Aorta (tissue), 5 donors: ENCODE measurements around the gene PDE2A. TPM values are rescaled to one million over a fixed set of nuclear protein-coding genes. Genes with fewer than 3 reads are reported as not detected.
A peak's percentile ranks its signal among the peaks of the same experiment; 100 is the strongest.

Source experiments
- ATAC-seq: fragments of 200-7000 bp; cut with Tn5 transposase; one replicate; pipeline ENCODE4 v1.9.1; 2022; ENCODE audit warnings: moderate library complexity; ENCODE audit not compliant: low FRiP score
- DNase-seq, 2 donors: peaks; one replicate each; pipeline ENCODE4 v3.0.0-alpha.2; 2020
- H3K27ac ChIP-seq, 2 donors: one replicate each; pipeline ENCODE4 v1.5.1; 2013; ENCODE audit warnings: low read length in 2 of 2, mild to moderate bottlenecking in 2 of 2, moderate library complexity in 2 of 2, control low read depth in 1 of 2, inconsistent platforms in 1 of 2, low read depth in 1 of 2
- H3K27me3 ChIP-seq, 2 donors: one replicate each; pipeline ENCODE4 v1.6.1; 2013; ENCODE audit warnings: control low read depth in 1 of 2, low read length in 1 of 2, mild to moderate bottlenecking in 1 of 2, moderate library complexity in 1 of 2; ENCODE audit not compliant: insufficient read depth in 2 of 2, control insufficient read depth in 1 of 2
- H3K36me3 ChIP-seq, 2 donors: one replicate each; pipeline ENCODE4 v1.6.1; 2013; ENCODE audit warnings: control low read depth in 1 of 2, low read length in 1 of 2, mild to moderate bottlenecking in 1 of 2; ENCODE audit not compliant: insufficient read depth in 2 of 2, control insufficient read depth in 1 of 2
- H3K4me1 ChIP-seq, 2 donors: one replicate each; pipeline ENCODE4 v1.6.1; 2013; ENCODE audit warnings: low read length in 2 of 2, control low read depth in 1 of 2, mild to moderate bottlenecking in 1 of 2, moderate library complexity in 1 of 2; ENCODE audit not compliant: insufficient read depth in 2 of 2, control insufficient read depth in 1 of 2
- H3K4me3 ChIP-seq, 2 donors: one replicate each; pipeline ENCODE4 v1.5.1; 2013; ENCODE audit warnings: low read length in 2 of 2, control low read depth in 1 of 2, mild to moderate bottlenecking in 1 of 2
- H3K9me3 ChIP-seq: one replicate; pipeline ENCODE4 v1.6.1; 2013; ENCODE audit warnings: mild to moderate bottlenecking, low read length; ENCODE audit not compliant: control insufficient read depth
- whole genome bisulfite sequencing, 2 donors: extraction: QIAGEN DNeasy Blood & Tissue Kit; methylation state at CpG; one replicate each; pipeline ENCODE4 v1.1.7; 2013; 5-methylcytosine and 5-hydroxymethylcytosine counted together
- intact Hi-C, 2 donors: fragments of 100-400 bp; cut with DNase I; formaldehyde crosslinking; loops; one replicate each; pipeline versions ENCODE4 v1.14.2 to v1.15.0; 2022
- polyA plus RNA-seq, 2 donors: library from polyadenylated mRNA; stranded (reverse); fragments of 200-250 nt; gene quantifications; one replicate each; pipeline ENCODE4 v1.2.3, GENCODE V29; 2013
- total RNA-seq, 2 donors: library from RNA; stranded (reverse); fragmentation: NEBNext Ultra II Directional; extraction: Animal tissue kit (Norgen Biotek cat#: 25700); gene quantifications; one replicate each; pipeline ENCODE4 v1.2.1, GENCODE V29; 2021
- donor health status: healthy with polysubstance abuse.
- donor health status: Bipolar disorder and iron deficiency.
- donor health status: DM: no; HTN: no; CAD: no.
- donor health status: DM: no; HTN: no; CAD: no.
- donor health status: DM: yes; HTN: yes; CAD: no.

The PDE2A gene
- total and polyA plus RNA-seq, 4 donors = 0.38 to 80.8 (median 27.2) TPM

DNA sequence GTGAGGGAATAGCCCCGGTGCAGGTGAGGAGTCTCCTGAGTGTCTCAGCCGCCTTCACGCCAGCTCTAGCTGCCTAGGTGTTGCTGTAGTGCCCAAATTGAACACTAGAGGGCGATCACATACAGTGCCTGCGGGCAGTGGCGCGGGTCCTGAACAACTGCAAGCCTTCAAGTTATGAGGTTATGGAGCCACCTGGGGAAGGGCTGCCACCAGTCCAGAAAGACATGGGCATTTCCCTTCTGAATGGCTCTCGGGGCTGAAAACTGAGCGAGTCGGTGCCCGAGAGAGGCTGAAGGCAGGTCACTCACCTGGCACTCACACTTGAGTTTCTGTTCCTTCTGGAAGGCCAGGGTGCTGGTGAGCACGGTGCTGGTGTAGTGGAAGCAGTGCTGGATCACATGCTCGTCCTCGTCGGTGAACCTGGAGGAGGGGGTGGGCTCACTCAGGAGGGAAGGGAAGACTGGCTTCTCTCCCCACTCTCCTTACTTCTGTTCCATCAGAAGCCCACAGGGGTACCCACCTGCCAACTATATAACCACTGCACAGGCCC lies 88.4 kb downstream of the PDE2A start:
- intact Hi-C loops = loop anchor here (1.0 to 2.0 kb wide), 3 partner anchors 57 to 99 kb away; no protein-coding TSS in a partner anchor
- peak; percentile 66 to 78 for DNase-seq
- Histone ChIP-seq H3K4me3 (no peak overlapping the region), H3K27ac (no peak overlapping the region), H3K4me1 (no peaks in the 10 kb centered on the region), H3K27me3 (no peaks in the 10 kb centered on the region), H3K9me3 (no peaks in the 10 kb centered on the region), H3K36me3 (no peaks in the 10 kb centered on the region)
- WGBS, 2 donors = 9 to 11% methylated on average over 15 of the region's 15 CpGs
- ATAC-seq = peak; percentile 76

DNA sequence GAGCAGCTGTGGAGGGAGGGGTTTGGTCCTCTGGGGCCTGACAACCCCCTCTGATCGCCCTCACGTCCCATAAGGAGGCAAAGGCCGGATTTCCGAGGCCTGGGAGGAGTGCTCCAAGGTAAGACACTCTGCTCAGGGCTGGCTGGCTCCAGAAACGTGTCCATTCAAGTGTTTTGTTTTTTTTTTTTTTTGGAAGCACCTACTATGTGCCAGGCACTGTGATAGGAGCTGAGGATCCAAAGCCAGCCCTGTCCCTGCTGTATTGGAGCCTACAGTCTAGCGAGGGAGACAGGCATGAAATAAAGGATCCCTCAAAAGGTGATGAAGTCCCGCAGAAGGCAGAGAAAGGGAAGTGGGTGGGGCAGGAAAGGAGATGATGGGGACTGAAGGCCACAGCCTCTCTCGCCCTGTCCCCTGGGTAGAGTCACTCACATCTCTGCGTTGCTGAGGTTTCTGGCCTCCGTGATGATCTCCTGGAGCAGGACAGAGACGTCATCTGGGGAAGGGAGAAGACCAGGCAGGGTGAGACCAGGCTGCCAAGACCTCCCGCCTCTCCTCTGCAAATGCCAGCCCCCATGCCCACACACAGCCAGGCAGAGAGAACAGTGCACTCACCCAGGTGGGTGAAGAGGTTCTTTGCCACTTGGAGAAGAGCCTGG lies 89.2 kb downstream of the PDE2A start:
- peak; percentile 37 to 59 for DNase-seq
- H3K27ac ChIP-seq = no peak overlapping the region
- no peaks in the 10 kb centered on the region for H3K36me3 ChIP-seq
- no peak overlapping the region for H3K4me3 ChIP-seq
- H3K4me1 ChIP-seq = no peaks in the 10 kb centered on the region
- ATAC-seq = no peak
- intact Hi-C loops = loop anchor here in 1 of 2 donors (1.0 to 2.0 kb wide), 2 partner anchors 58 to 98 kb away; no protein-coding TSS in a partner anchor
- H3K9me3 ChIP-seq = no peaks in the 10 kb centered on the region
- 34 to 45% methylated on average over 12 of the region's 12 CpGs for WGBS, 2 donors
- H3K27me3 ChIP-seq = no peaks in the 10 kb centered on the region

- Histone ChIP-seq H3K36me3 (no peaks in the 10 kb centered on the region), H3K27ac (no peak overlapping the region), H3K27me3 (no peaks in the 10 kb centered on the region), H3K4me3 (no peak overlapping the region), H3K4me1 (no peaks in the 10 kb centered on the region), H3K9me3 (no peaks in the 10 kb centered on the region)
- intact Hi-C loops = loop anchor here in 1 of 2 donors (2.0 kb wide), 1 partner anchor 58 kb away; no protein-coding TSS in a partner anchor
- ATAC-seq (peak; percentile 27), DNase-seq (peak; percentile 88 to 93)
- 3 to 5% methylated on average over 48 to 59 of the region's 59 CpGs for WGBS, 2 donors
These were observed 89.8 kb downstream of the PDE2A start for GRCh38 chr11:72584293-72584938.

DNA sequence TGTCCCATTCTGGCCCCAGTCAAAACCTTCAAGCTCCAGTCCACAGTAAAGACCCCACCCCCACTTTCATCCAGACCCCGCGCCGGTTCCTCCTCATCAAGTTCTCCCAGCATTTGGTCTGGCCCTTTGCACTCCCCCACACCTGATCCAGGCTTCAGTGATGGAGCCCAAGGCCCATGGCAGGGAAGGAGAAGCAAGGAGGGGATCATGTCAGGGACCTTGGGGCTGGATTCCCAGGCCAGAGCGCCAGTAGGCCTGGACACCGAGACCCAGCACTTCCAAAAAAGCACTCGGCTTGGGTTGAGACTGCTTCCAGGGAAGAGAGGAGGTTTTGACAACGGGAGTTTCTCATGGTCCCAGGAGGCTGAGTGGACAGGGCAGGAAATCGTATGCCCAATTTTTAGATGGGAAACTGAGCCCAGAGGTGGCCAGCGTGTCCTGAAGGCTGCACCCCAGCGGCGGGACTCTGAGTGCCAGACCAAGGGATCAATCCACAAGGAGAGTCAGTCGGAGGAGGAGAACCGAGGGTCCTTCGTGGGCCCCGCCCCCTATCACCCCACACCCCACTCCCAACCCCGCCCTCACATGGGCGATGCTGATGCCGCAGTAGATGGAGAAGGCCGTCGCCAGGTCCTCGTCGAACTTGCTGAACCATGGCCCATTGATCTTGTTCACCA lies 90.5 kb downstream of the PDE2A start:
- peak; percentile 30 to 57 for DNase-seq
- Histone ChIP-seq H3K4me3 (no peak overlapping the region), H3K4me1 (no peaks in the 10 kb centered on the region), H3K36me3 (no peaks in the 10 kb centered on the region), H3K9me3 (no peaks in the 10 kb centered on the region), H3K27me3 (no peaks in the 10 kb centered on the region), H3K27ac (no peak overlapping the region)
- intact Hi-C loops = loop anchor here in 1 of 2 donors (2.0 kb wide), 1 partner anchor 59 kb away; no protein-coding TSS in a partner anchor
- no peak for ATAC-seq
- WGBS, 2 donors = 62 to 67% methylated on average over 22 of the region's 22 CpGs

DNA sequence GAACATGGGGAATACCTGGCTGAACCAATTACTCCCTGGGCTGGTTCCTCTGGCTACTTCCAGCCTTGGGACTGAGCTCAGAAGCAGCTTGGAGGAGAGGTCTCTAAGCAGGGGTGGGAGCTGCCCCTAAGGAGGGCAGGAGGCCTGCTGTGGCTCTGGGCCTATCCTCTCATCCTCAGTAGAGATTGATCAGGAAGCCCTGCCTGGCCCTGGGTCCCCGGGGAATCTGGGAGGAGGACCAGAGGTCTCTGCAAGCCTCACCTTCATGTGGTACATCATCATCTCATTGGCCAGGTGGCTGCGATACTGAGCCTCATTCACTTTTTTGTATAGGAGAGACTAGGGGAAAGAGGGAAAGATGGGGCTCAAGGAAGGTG lies 91.1 kb downstream of the PDE2A start:
- Histone ChIP-seq H3K36me3 (no peaks in the 10 kb centered on the region), H3K27me3 (no peaks in the 10 kb centered on the region), H3K9me3 (no peaks in the 10 kb centered on the region), H3K4me3 (no peak overlapping the region), H3K27ac (no peak overlapping the region), H3K4me1 (no peaks in the 10 kb centered on the region)
- intact Hi-C loops = no loop called here
- DNase-seq (peak; percentile 27 to 63), ATAC-seq (no peak)
- WGBS, 2 donors = 73 to 79% methylated on average over 2 of the region's 2 CpGs

- H3K36me3 ChIP-seq = no peaks in the 10 kb centered on the region
- peak; percentile 30 to 48 for DNase-seq
- intact Hi-C loops = no loop called here
These were observed 91.7 kb downstream of the PDE2A start for GRCh38 chr11:72582206-72583176.

GRCh38 chr11:72581067-72581466 lies 93.2 kb downstream of the PDE2A start:
- ATAC-seq (no peak), DNase-seq (peak in 1 of 2 donors; percentile 17)
- intact Hi-C loops = no loop called here
- WGBS, 2 donors = 75 to 82% methylated on average over 5 of the region's 5 CpGs
- Histone ChIP-seq H3K4me3 (no peak overlapping the region), H3K36me3 (no peaks in the 10 kb centered on the region), H3K27ac (no peak overlapping the region), H3K4me1 (no peaks in the 10 kb centered on the region), H3K9me3 (no peaks in the 10 kb centered on the region), H3K27me3 (no peaks in the 10 kb centered on the region)

More at GRCh38 chr11:72582206-72583176, 91.7 kb downstream of the PDE2A start:
- H3K4me1 ChIP-seq = no peaks in the 10 kb centered on the region
- H3K27ac ChIP-seq = no peak overlapping the region
- H3K9me3 ChIP-seq = no peaks in the 10 kb centered on the region
- H3K27me3 ChIP-seq = no peaks in the 10 kb centered on the region
- no peak overlapping the region for H3K4me3 ChIP-seq
- no peak for ATAC-seq
- WGBS, 2 donors = 94 to 95% methylated on average over 14 of the region's 14 CpGs

DNA sequence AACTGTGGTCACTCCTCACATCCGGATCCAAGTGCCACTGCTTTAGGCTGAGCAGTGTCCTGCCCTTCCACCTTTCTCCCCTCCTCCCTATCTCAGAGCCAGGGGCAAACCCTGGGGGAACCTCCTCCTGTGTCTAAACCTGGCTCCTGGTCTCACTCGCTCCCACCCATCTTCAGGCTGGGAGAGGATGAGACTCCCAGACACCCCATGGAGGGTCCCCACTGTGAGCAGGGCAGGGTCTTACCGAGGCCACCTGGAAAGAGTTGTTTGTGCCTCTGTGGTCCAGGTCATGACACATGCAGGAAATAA lies 93.6 kb downstream of the PDE2A start:
- intact Hi-C loops = no loop called here
- H3K27ac ChIP-seq = no peak overlapping the region
- no peaks in the 10 kb centered on the region for H3K4me1 ChIP-seq
- ATAC-seq (no peak), DNase-seq (peak; percentile 24 to 50)
- 82 to 86% methylated on average over 3 of the region's 3 CpGs for WGBS, 2 donors
- no peaks in the 10 kb centered on the region for H3K27me3 ChIP-seq
- no peaks in the 10 kb centered on the region for H3K36me3 ChIP-seq
- no peak overlapping the region for H3K4me3 ChIP-seq
- no peaks in the 10 kb centered on the region for H3K9me3 ChIP-seq
